HepG2 (cell line): ENCODE measurements around the gene TMEM170B. TPM values are rescaled to one million over a fixed set of nuclear protein-coding genes. Genes with fewer than 3 reads are reported as not detected.
A peak's percentile ranks its signal among the peaks of the same experiment; 100 is the strongest.

Experiments used
- CEBPB ChIP-seq: IDR thresholded peaks from 2 replicates; pipeline ENCODE4 v1.6.1; 2011; ENCODE audit warnings: low read depth, low read length, improper control_type of control experiment, borderline replicate concordance
- ELF1 ChIP-seq: sonication (generic); formaldehyde crosslinking; IDR thresholded peaks from 2 replicates; pipeline ENCODE4 v1.4.0; 2020; ENCODE audit warnings: missing genetic modification reagents
- FOSL2 ChIP-seq: sonication (generic); formaldehyde crosslinking; IDR thresholded peaks from 2 replicates; pipeline ENCODE4 v1.4.0; 2020; ENCODE audit warnings: missing genetic modification reagents
- FOXP1 ChIP-seq, 2 experiments: fragments of 450-650 bp in 1 of 2; IDR thresholded peaks; 2 replicates each; pipeline ENCODE4 v1.6.1; 2017 to 2018; ENCODE audit warnings: antibody characterized with exemption in 1 of 2
- KAT7 ChIP-seq: IDR thresholded peaks from 2 replicates; pipeline ENCODE4 v1.6.1; 2018; ENCODE audit warnings: borderline replicate concordance, missing compliant biosample characterization
- KLF16 ChIP-seq, 2 experiments: sonication (generic) in 1 of 2; formaldehyde crosslinking in 1 of 2; IDR thresholded peaks; 2 replicates each; pipeline versions ENCODE4 v1.6.1 to v1.8.0; 2016 to 2023; ENCODE audit warnings: missing genetic modification reagents in 2 of 2, missing compliant biosample characterization in 1 of 2
- NR2C2 ChIP-seq: sonication (generic); formaldehyde crosslinking; IDR thresholded peaks from 2 replicates; pipeline ENCODE4 v1.4.0; 2020; ENCODE audit warnings: missing genetic modification reagents, mild to moderate bottlenecking, moderate library complexity, borderline replicate concordance
- NR2F6 ChIP-seq, 2 experiments: IDR thresholded peaks; 2 replicates each; pipeline ENCODE4 v1.6.1; 2016; ENCODE audit warnings: antibody characterized with exemption in 1 of 2, mild to moderate bottlenecking in 1 of 2
- PHF20 ChIP-seq: sonication (generic); formaldehyde crosslinking; IDR thresholded peaks from 2 replicates; pipeline ENCODE4 v1.5.0; 2020; ENCODE audit warnings: mild to moderate bottlenecking, missing genetic modification reagents
- RARA ChIP-seq: IDR thresholded peaks from 2 replicates; pipeline ENCODE4 v1.6.1; 2016; ENCODE audit warnings: missing genetic modification reagents, missing compliant biosample characterization
- SOX13 ChIP-seq, 3 experiments: fragments of 450-650 bp in 1 of 3; sonication (generic) in 1 of 3; formaldehyde crosslinking in 1 of 3; IDR thresholded peaks in 2 of 3; conservative IDR thresholded peaks in 1 of 3; 2 replicates each; pipeline versions ENCODE4 v1.5.0 to v1.6.1; 2016 to 2020; ENCODE audit warnings: antibody characterized with exemption in 1 of 3, mild to moderate bottlenecking in 1 of 3, missing compliant biosample characterization in 1 of 3, missing genetic modification reagents in 1 of 3, moderate library complexity in 1 of 3
- TEAD3 ChIP-seq: optimal IDR thresholded peaks from 2 replicates; pipeline ENCODE3; 2016; ENCODE audit warnings: borderline replicate concordance
- THAP11 ChIP-seq: IDR thresholded peaks from 2 replicates; pipeline ENCODE4 v1.6.1; 2016; ENCODE audit warnings: missing biosample characterization, missing genetic modification reagents
- ZMYM4 ChIP-seq: sonication (generic); formaldehyde crosslinking; IDR thresholded peaks from 2 replicates; pipeline ENCODE4 v1.8.1; 2023; ENCODE audit warnings: mild to moderate bottlenecking, missing genetic modification reagents
- ZNF331 ChIP-seq: sonication (generic); formaldehyde crosslinking; IDR thresholded peaks from 2 replicates; pipeline ENCODE4 v1.4.0; 2020; ENCODE audit warnings: missing genetic modification reagents
- polyA plus RNA-seq, 8 experiments: library from polyadenylated mRNA; depleted of rRNA in 3 of 8; stranded (reverse) in 7 of 8; unstranded in 1 of 8; fragments of >200 nt; fragmentation: Illumina TruSeq in 4 of 8; extraction: Trizol in 4 of 8; gene quantifications; 2 replicates each; pipeline versions ENCODE4 v1.2.1 to v1.2.3, GENCODE V29; 2011 to 2016; ENCODE audit warnings: low read depth in 4 of 8, missing spikeins in 1 of 8, mixed read lengths in 1 of 8; ENCODE audit not compliant: insufficient read depth in 1 of 8
- total RNA-seq, 5 experiments: library from RNA; depleted of rRNA; stranded (reverse); fragments of >200 nt; fragmentation: Illumina TruSeq; extraction: Trizol; gene quantifications; 2 replicates each; pipeline ENCODE4 v1.2.3, GENCODE V29; 2016; ENCODE audit warnings: low read depth in 1 of 5
- TF ChIP-seq, protein P1 (sequence below): sonication (generic); formaldehyde crosslinking; IDR thresholded peaks from 2 replicates; pipeline ENCODE4 v1.5.1; 2020; ENCODE audit warnings: mild to moderate bottlenecking, missing genetic modification reagents, borderline replicate concordance
- TF ChIP-seq, protein P2 (sequence below): sonication (generic); formaldehyde crosslinking; IDR thresholded peaks from 2 replicates; pipeline ENCODE4 v1.5.1; 2020; ENCODE audit warnings: missing genetic modification reagents, mild to moderate bottlenecking, borderline replicate concordance
- TF ChIP-seq, protein P3 (sequence below): sonication (generic); formaldehyde crosslinking; IDR thresholded peaks from 2 replicates; pipeline ENCODE4 v1.5.0; 2020; ENCODE audit warnings: mild to moderate bottlenecking, missing genetic modification reagents, borderline replicate concordance

Gene TMEM170B
- total and polyA plus RNA-seq, 2 of the 13 experiments (the other 11 are each of a cell fraction or from before 2014, with no cell fraction given) = 3.3 to 9.4 TPM

DNA sequence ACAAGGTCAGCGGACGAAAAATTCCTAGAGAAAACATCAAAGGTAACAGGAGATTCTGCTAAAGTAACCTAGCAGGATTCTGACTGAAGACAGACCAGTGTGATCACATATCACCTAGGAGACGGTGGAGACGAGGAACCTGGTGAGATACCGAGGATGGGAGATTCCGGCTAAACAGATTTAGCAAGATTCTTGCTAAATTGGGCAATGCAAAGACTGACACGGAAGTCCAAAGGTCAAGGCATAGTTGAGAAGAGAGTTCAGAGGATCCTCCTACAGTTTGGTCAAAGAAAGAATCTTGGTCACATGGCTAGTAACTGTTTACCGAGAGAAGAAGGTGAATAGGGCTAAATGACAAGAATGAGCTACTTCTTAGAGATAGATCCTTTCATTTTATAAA lies 61.1 kb downstream of the TMEM170B start (continued):
- TF ChIP-seq ELF1 (CRISPR knock-in tag) = peak; percentile 68
- TF ChIP-seq, protein P1, sequence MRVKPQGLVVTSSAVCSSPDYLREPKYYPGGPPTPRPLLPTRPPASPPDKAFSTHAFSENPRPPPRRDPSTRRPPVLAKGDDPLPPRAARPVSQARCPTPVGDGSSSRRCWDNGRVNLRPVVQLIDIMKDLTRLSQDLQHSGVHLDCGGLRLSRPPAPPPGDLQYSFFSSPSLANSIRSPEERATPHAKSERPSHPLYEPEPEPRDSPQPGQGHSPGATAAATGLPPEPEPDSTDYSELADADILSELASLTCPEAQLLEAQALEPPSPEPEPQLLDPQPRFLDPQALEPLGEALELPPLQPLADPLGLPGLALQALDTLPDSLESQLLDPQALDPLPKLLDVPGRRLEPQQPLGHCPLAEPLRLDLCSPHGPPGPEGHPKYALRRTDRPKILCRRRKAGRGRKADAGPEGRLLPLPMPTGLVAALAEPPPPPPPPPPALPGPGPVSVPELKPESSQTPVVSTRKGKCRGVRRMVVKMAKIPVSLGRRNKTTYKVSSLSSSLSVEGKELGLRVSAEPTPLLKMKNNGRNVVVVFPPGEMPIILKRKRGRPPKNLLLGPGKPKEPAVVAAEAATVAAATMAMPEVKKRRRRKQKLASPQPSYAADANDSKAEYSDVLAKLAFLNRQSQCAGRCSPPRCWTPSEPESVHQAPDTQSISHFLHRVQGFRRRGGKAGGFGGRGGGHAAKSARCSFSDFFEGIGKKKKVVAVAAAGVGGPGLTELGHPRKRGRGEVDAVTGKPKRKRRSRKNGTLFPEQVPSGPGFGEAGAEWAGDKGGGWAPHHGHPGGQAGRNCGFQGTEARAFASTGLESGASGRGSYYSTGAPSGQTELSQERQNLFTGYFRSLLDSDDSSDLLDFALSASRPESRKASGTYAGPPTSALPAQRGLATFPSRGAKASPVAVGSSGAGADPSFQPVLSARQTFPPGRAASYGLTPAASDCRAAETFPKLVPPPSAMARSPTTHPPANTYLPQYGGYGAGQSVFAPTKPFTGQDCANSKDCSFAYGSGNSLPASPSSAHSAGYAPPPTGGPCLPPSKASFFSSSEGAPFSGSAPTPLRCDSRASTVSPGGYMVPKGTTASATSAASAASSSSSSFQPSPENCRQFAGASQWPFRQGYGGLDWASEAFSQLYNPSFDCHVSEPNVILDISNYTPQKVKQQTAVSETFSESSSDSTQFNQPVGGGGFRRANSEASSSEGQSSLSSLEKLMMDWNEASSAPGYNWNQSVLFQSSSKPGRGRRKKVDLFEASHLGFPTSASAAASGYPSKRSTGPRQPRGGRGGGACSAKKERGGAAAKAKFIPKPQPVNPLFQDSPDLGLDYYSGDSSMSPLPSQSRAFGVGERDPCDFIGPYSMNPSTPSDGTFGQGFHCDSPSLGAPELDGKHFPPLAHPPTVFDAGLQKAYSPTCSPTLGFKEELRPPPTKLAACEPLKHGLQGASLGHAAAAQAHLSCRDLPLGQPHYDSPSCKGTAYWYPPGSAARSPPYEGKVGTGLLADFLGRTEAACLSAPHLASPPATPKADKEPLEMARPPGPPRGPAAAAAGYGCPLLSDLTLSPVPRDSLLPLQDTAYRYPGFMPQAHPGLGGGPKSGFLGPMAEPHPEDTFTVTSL (CRISPR knock-in tag) = 0 out of 2 replicates have a peak, but pooled peaks have one; percentile 49
- TF ChIP-seq THAP11 (CRISPR knock-in tag) = peak; percentile 54; the same call in 1 of the 2 replicates
- TF ChIP-seq, protein P2, sequence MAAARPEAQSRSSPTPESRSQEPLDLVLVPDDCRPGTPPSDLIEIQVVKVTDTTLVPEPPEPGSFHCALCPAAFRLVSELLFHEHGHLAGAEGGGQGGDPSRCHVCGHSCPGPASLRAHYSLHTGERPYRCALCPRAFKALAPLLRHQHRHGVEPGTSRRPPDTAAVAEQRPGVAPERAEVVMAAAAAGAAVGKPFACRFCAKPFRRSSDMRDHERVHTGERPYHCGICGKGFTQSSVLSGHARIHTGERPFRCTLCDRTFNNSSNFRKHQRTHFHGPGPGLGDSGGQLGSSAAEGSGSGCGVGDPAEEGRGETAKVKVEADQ (CRISPR knock-in tag) = peak; percentile 40; the same call in 1 of the 2 replicates
- peak; percentile 82 for TF ChIP-seq ZMYM4
- TF ChIP-seq NR2C2 = peak; percentile 49; the same call in 1 of the 2 replicates
- TF ChIP-seq KLF16 (CRISPR knock-in tag; IDR thresholded peaks at IDR 0.05) = peak in 1 of 2 experiments; percentile 64; a peak in 1 of 4 replicates
- TF ChIP-seq NR2F6 (IDR thresholded peaks at IDR 0.05) = peak; percentile 64; the same call in 1 of the 2 replicates
- TF ChIP-seq NR2F6 (CRISPR knock-in tag; IDR thresholded peaks at IDR 0.05) = peak; percentile 64; the same call in 1 of the 2 replicates
- peak; percentile 40 for TF ChIP-seq TEAD3
- TF ChIP-seq PHF20 = no peak
- peak; percentile 50; the same call in 1 of the 2 replicates for TF ChIP-seq ZNF331
- peak; percentile 98 for TF ChIP-seq CEBPB
- TF ChIP-seq, protein P3, sequence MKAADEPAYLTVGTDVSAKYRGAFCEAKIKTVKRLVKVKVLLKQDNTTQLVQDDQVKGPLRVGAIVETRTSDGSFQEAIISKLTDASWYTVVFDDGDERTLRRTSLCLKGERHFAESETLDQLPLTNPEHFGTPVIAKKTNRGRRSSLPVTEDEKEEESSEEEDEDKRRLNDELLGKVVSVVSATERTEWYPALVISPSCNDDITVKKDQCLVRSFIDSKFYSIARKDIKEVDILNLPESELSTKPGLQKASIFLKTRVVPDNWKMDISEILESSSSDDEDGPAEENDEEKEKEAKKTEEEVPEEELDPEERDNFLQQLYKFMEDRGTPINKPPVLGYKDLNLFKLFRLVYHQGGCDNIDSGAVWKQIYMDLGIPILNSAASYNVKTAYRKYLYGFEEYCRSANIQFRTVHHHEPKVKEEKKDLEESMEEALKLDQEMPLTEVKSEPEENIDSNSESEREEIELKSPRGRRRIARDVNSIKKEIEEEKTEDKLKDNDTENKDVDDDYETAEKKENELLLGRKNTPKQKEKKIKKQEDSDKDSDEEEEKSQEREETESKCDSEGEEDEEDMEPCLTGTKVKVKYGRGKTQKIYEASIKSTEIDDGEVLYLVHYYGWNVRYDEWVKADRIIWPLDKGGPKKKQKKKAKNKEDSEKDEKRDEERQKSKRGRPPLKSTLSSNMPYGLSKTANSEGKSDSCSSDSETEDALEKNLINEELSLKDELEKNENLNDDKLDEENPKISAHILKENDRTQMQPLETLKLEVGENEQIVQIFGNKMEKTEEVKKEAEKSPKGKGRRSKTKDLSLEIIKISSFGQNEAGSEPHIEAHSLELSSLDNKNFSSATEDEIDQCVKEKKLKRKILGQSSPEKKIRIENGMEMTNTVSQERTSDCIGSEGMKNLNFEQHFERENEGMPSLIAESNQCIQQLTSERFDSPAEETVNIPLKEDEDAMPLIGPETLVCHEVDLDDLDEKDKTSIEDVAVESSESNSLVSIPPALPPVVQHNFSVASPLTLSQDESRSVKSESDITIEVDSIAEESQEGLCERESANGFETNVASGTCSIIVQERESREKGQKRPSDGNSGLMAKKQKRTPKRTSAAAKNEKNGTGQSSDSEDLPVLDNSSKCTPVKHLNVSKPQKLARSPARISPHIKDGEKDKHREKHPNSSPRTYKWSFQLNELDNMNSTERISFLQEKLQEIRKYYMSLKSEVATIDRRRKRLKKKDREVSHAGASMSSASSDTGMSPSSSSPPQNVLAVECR (CRISPR knock-in tag) = peak; percentile 23; the same call in 1 of the 2 replicates
- peak; percentile 38; the same call in 1 of the 2 replicates for TF ChIP-seq FOSL2 (CRISPR knock-in tag)
- no peak for TF ChIP-seq SOX13 (IDR thresholded peaks at IDR 0.05)
- peak in 1 of 2 experiments; percentile 64; a peak in 2 of 4 replicates for TF ChIP-seq SOX13 (CRISPR knock-in tag; conservative IDR thresholded peaks at IDR 0.05 in 1 of 2, IDR thresholded peaks at IDR 0.05 in 1 of 2)
- TF ChIP-seq RARA (CRISPR knock-in tag) = peak; percentile 57
- TF ChIP-seq KAT7 (CRISPR knock-in tag) = no peak
- no peak for TF ChIP-seq FOXP1 (IDR thresholded peaks at IDR 0.05)
- peak; percentile 41; the same call in 1 of the 2 replicates for TF ChIP-seq FOXP1 (CRISPR knock-in tag; IDR thresholded peaks at IDR 0.05)
